ENCODE measurements around the gene GMDS.

GMDS gene

GRCh38 chr6:1747003-1747402 is 498.4 kb downstream of the GMDS start:
- ChIA-PET POLR2A (ENCODE audit: low non-redundant PET) (no interaction called here), CTCF (interaction anchor here (0.7 kb wide), 1 partner anchor 18 kb away, joined by 5 read pairs; no protein-coding TSS in a partner anchor)
- DNase-seq (ENCODE audit: low spot score), result no peak
- H3K27ac ChIP-seq, result no peak overlapping the region
- no peak for TF ChIP-seq CTCF (conservative IDR thresholded peaks at IDR 0.05; ENCODE audit: low read depth)

- H3K27ac ChIP-seq, result no peak overlapping the region
- DNase-seq (ENCODE audit: low spot score), result no peak
- POLR2A ChIA-PET (ENCODE audit: low non-redundant PET), result no interaction called here
- CTCF ChIA-PET, result no interaction called here
- no peak for TF ChIP-seq CTCF (conservative IDR thresholded peaks at IDR 0.05; ENCODE audit: low read depth)
These were observed 499.6 kb downstream of the GMDS start for GRCh38 chr6:1745814-1746213.

- TF ChIP-seq CTCF (conservative IDR thresholded peaks at IDR 0.05; ENCODE audit: low read depth), result no peak
- ChIA-PET POLR2A (ENCODE audit: low non-redundant PET) (no interaction called here), CTCF (interaction anchor here (0.6 kb wide), 1 partner anchor 129 kb away, joined by 3 read pairs; no protein-coding TSS in a partner anchor)
- H3K27ac ChIP-seq, result no peak overlapping the region
- DNase-seq (ENCODE audit: low spot score), result no peak
These were observed 500.9 kb downstream of the GMDS start for GRCh38 chr6:1744543-1744942.

GRCh38 chr6:1739680-1740079 is 505.7 kb downstream of the GMDS start:
- no peak for DNase-seq (ENCODE audit: low spot score)
- no peak for TF ChIP-seq CTCF (conservative IDR thresholded peaks at IDR 0.05; ENCODE audit: low read depth)
- H3K27ac ChIP-seq, result no peak overlapping the region
- ChIA-PET POLR2A (ENCODE audit: low non-redundant PET) (no interaction called here), CTCF (no interaction called here)

- POLR2A ChIA-PET (ENCODE audit: low non-redundant PET), result no interaction called here
- H3K27ac ChIP-seq, result no peak overlapping the region
- no peak for DNase-seq (ENCODE audit: low spot score)
- CTCF ChIA-PET, result no interaction called here
- TF ChIP-seq CTCF (conservative IDR thresholded peaks at IDR 0.05; ENCODE audit: low read depth), result no peak
These were observed 506.2 kb downstream of the GMDS start for GRCh38 chr6:1739220-1739619.

GRCh38 chr6:1738558-1739081 is 506.8 kb downstream of the GMDS start:
- ChIA-PET CTCF (no interaction called here), POLR2A (ENCODE audit: low non-redundant PET) (interaction anchor here (0.6 kb wide), 1 partner anchor 114 kb away, joined by 4 read pairs; no protein-coding TSS in a partner anchor)
- TF ChIP-seq CTCF (conservative IDR thresholded peaks at IDR 0.05; ENCODE audit: low read depth), result no peak
- DNase-seq (ENCODE audit: low spot score), result no peak
- H3K27ac ChIP-seq, result no peak overlapping the region

All from RWPE1 (cell line).